Activated naive CD4-positive, alpha-beta T cell treated with Interleukin-2 at 50 U/mL for 16 hours (primary cell): ENCODE data around the gene LTF.
"Not testable (repeated sequence)": the region's sequence is repeated elsewhere in the genome, so short reads cannot be mapped to it uniquely, and the experiment has no call there.

ENCODE experiments used
- DNase-seq: peaks from one replicate; pipeline ENCODE4 v3.0.0-alpha.2; 2020

Gene LTF

GRCh38 chr3:46388847-46389246, 75.9 kb downstream of the LTF start:
- not testable (repeated sequence) for DNase-seq

GRCh38 chr3:46386205-46386604, 78.5 kb downstream of the LTF start:
- DNase-seq, result no peak
